ENCODE results near the gene CPOX. TPM values are rescaled to one million over a fixed set of nuclear protein-coding genes. Genes with fewer than 3 reads are reported as not detected.
"Not testable (repeated sequence)": the region's sequence is repeated elsewhere in the genome, so short reads cannot be mapped to it uniquely, and the experiment has no call there.

Gene CPOX
- total and polyA plus RNA-seq, 8 donors: 4.1 to 43.7 (median 14.9) TPM

- 85 to 98% (median 90%) methylated on average over 2 of the region's 2 CpGs for WGBS, 5 donors
- no peak overlapping the region for H3K4me3 ChIP-seq
- intact Hi-C loops (cut with DNase I; ENCODE audit: low total_unique reads): no loop called here
- no peaks in the 10 kb centered on the region for H3K36me3 ChIP-seq
- no peak for DNase-seq
- H3K27me3 ChIP-seq: no peaks in the 10 kb centered on the region
- H3K27ac ChIP-seq: no peak overlapping the region
- H3K9me3 ChIP-seq: no peaks in the 10 kb centered on the region
- TF ChIP-seq EP300 (IDR thresholded peaks at IDR 0.05): no peak
- TF ChIP-seq, protein P1, sequence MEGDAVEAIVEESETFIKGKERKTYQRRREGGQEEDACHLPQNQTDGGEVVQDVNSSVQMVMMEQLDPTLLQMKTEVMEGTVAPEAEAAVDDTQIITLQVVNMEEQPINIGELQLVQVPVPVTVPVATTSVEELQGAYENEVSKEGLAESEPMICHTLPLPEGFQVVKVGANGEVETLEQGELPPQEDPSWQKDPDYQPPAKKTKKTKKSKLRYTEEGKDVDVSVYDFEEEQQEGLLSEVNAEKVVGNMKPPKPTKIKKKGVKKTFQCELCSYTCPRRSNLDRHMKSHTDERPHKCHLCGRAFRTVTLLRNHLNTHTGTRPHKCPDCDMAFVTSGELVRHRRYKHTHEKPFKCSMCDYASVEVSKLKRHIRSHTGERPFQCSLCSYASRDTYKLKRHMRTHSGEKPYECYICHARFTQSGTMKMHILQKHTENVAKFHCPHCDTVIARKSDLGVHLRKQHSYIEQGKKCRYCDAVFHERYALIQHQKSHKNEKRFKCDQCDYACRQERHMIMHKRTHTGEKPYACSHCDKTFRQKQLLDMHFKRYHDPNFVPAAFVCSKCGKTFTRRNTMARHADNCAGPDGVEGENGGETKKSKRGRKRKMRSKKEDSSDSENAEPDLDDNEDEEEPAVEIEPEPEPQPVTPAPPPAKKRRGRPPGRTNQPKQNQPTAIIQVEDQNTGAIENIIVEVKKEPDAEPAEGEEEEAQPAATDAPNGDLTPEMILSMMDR (IDR thresholded peaks at IDR 0.05): no peak
- no peak for TF ChIP-seq POLR2A (IDR thresholded peaks at IDR 0.05)
- no peak for TF ChIP-seq POLR2AphosphoS5 (IDR thresholded peaks at IDR 0.05)
- no peaks in the 10 kb centered on the region for H3K4me1 ChIP-seq
These were observed 32.5 kb downstream of the CPOX start for GRCh38 chr3:98560911-98561310.

DNA sequence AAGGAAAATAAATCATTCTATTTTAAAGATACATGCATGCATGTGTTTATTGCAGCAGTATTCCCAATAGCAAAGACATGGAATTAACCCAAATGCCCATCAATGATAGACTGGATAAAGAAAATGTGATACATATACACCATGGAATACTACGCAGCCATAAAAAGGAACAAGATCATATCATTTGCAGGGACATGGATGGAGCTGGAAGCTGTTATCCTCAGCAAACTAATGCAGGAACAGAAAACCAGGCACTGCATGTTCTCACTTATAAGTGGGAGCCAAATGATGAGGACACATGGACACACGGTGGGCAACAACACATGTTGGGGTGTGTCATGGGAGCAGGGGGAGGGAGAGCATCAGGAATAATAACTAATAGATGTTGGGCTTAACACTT lies 33.6 kb downstream of the CPOX start:
- H3K27me3 ChIP-seq; intact Hi-C loops (cut with DNase I; ENCODE audit: low total_unique reads); H3K9me3 ChIP-seq; H3K27ac ChIP-seq; H3K36me3 ChIP-seq; H3K4me3 ChIP-seq; H3K4me1 ChIP-seq; DNase-seq: not testable (repeated sequence)
- 92 to 99% (median 98%) methylated on average over 2 of the region's 2 CpGs for WGBS, 5 donors

GRCh38 chr3:98558100-98558827 lies 35.1 kb downstream of the CPOX start:
- no peak for DNase-seq
- Histone ChIP-seq H3K36me3 (no peaks in the 10 kb centered on the region), H3K4me3 (no peak overlapping the region), H3K27me3 (no peaks in the 10 kb centered on the region), H3K27ac (no peak overlapping the region), H3K9me3 (no peaks in the 10 kb centered on the region), H3K4me1 (no peaks in the 10 kb centered on the region)
- no peak for TF ChIP-seq POLR2A (IDR thresholded peaks at IDR 0.05)
- TF ChIP-seq, protein P1 (IDR thresholded peaks at IDR 0.05): no peak
- TF ChIP-seq EP300 (IDR thresholded peaks at IDR 0.05): no peak
- no peak for TF ChIP-seq POLR2AphosphoS5 (IDR thresholded peaks at IDR 0.05)
- WGBS, 5 donors: 69 to 75% (median 71%) methylated on average over 6 of the region's 6 CpGs
- intact Hi-C loops (cut with DNase I; ENCODE audit: low total_unique reads): no loop called here

DNA sequence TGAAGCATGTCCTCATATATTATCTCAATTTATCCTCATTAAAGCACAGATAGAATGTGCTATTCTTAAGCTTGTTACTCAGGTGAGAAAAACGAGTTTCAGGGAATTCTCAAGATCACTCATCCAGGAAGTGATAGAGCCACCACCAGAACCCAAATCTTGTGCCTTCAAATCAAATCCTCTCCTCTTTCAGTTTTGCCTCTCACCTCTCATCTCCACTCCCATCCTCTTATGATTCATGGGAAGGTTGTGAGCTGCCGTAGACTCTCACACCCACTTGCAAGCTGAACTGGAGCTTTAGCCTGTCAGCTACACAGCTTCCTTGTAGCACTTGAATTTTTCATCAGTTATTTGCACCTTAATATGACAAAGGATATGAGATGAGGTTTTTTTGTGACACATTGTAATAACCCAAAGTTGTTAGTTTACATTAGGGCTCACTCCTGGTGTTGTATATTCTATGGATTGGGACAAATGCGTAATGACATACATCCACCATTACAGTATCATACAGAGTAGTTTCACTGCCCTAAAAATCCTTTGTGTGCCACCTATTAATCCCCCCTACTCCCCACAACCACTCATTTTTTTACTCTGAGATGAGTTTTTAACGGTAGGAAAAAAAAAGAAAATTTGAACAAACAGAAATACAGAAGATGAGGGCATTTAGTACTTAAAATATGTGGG lies 35.9 kb downstream of the CPOX start:
- H3K27me3 ChIP-seq: no peaks in the 10 kb centered on the region
- H3K36me3 ChIP-seq: no peaks in the 10 kb centered on the region
- no peaks in the 10 kb centered on the region for H3K4me1 ChIP-seq
- H3K4me3 ChIP-seq: no peak overlapping the region
- H3K27ac ChIP-seq: no peak overlapping the region
- DNase-seq: no peak
- WGBS, 5 donors: 61 to 68% (median 65%) methylated on average over 4 of the region's 4 CpGs
- TF ChIP-seq EP300 (IDR thresholded peaks at IDR 0.05): no peak
- TF ChIP-seq POLR2AphosphoS5 (IDR thresholded peaks at IDR 0.05): no peak
- TF ChIP-seq POLR2A (IDR thresholded peaks at IDR 0.05): no peak
- TF ChIP-seq, protein P1 (IDR thresholded peaks at IDR 0.05): no peak
- H3K9me3 ChIP-seq: no peaks in the 10 kb centered on the region
- intact Hi-C loops (cut with DNase I; ENCODE audit: low total_unique reads): no loop called here
